ENCODE results near the gene DMTF1.

The DMTF1 gene

DNA sequence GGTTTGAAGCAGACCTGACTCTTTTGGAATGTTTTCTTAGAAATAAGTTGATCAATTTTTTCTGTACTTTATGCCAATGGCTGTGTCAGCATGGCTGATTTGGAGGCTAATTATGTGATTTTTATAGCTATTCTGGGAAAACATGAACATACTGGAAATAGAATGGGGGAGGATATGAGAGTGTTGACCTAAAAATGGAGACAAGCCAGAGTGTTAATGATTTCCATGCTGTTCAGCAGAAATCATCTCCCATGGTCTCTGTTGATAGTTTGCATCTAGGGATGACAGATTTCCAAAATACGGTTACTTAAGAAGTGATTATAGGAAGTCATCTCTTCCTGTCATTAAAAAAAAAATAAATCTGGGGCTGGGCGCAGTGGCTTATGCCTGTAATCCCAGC, 32.7 kb upstream of the DMTF1 start:
- no peak for DNase-seq (ENCODE audit: low read depth in 1 of 2, low spot score in 1 of 2)
- Histone ChIP-seq H3K4me3 (replicated peaks; ENCODE audit: insufficient read depth, low read length) (no peak overlapping the region), H3K27ac (replicated peaks) (no peak overlapping the region), H3K27me3 (ENCODE audit: insufficient read depth, poor library complexity, severe bottlenecking) (no peaks in the 10 kb centered on the region)
- TF ChIP-seq GABPA (IDR thresholded peaks at IDR 0.05; ENCODE audit: low read depth) (no peak), CTCF (IDR thresholded peaks at IDR 0.05; ENCODE audit: insufficient read depth, low read length) (no peak), SPI1 (IDR thresholded peaks at IDR 0.05; ENCODE audit: borderline replicate concordance, low read depth) (no peak), POLR2AphosphoS5 (IDR thresholded peaks at IDR 0.05; ENCODE audit: low read depth) (no peak)
- TF ChIP-seq, protein P1, sequence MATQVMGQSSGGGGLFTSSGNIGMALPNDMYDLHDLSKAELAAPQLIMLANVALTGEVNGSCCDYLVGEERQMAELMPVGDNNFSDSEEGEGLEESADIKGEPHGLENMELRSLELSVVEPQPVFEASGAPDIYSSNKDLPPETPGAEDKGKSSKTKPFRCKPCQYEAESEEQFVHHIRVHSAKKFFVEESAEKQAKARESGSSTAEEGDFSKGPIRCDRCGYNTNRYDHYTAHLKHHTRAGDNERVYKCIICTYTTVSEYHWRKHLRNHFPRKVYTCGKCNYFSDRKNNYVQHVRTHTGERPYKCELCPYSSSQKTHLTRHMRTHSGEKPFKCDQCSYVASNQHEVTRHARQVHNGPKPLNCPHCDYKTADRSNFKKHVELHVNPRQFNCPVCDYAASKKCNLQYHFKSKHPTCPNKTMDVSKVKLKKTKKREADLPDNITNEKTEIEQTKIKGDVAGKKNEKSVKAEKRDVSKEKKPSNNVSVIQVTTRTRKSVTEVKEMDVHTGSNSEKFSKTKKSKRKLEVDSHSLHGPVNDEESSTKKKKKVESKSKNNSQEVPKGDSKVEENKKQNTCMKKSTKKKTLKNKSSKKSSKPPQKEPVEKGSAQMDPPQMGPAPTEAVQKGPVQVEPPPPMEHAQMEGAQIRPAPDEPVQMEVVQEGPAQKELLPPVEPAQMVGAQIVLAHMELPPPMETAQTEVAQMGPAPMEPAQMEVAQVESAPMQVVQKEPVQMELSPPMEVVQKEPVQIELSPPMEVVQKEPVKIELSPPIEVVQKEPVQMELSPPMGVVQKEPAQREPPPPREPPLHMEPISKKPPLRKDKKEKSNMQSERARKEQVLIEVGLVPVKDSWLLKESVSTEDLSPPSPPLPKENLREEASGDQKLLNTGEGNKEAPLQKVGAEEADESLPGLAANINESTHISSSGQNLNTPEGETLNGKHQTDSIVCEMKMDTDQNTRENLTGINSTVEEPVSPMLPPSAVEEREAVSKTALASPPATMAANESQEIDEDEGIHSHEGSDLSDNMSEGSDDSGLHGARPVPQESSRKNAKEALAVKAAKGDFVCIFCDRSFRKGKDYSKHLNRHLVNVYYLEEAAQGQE (IDR thresholded peaks at IDR 0.05; ENCODE audit: insufficient replicate concordance, low read depth), result no peak

- Histone ChIP-seq H3K4me3 (replicated peaks; ENCODE audit: insufficient read depth, low read length) (no peak overlapping the region), H3K27me3 (ENCODE audit: insufficient read depth, poor library complexity, severe bottlenecking) (peaks cover 3% of the 10 kb centered on the region), H3K27ac (replicated peaks) (no peak overlapping the region)
- TF ChIP-seq SPI1 (IDR thresholded peaks at IDR 0.05; ENCODE audit: borderline replicate concordance, low read depth), result no peak
- TF ChIP-seq CTCF (IDR thresholded peaks at IDR 0.05; ENCODE audit: insufficient read depth, low read length), result no peak
- TF ChIP-seq, protein P1 (IDR thresholded peaks at IDR 0.05; ENCODE audit: insufficient replicate concordance, low read depth), result no peak
- TF ChIP-seq GABPA (IDR thresholded peaks at IDR 0.05; ENCODE audit: low read depth), result no peak
- no peak for TF ChIP-seq POLR2AphosphoS5 (IDR thresholded peaks at IDR 0.05; ENCODE audit: low read depth)
- DNase-seq (ENCODE audit: low read depth in 1 of 2, low spot score in 1 of 2), result no peak
Observed at GRCh38 chr7:87123105-87123504, 29.1 kb upstream of the DMTF1 start.

DNA sequence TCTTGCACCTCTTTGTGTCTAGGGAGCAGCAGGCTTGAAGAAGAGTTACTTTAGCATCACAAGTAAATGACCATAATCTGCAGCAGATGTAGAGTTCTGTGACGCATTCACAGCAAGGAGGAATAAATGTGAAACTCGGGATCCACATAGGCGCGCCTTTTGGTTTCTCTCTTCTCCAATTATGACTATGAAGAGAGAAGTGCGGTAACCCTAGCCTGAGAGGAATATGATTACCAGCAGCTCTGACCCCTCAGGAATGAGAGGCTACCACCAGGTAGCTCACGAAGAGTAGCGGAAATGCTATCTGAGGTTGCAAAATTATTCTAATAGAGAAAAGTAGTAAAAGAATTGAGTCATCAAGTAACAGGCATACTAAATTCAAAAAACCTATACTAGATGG, 25.2 kb upstream of the DMTF1 start:
- Histone ChIP-seq H3K4me3 (replicated peaks; ENCODE audit: insufficient read depth, low read length) (no peak overlapping the region), H3K27ac (replicated peaks) (no peak overlapping the region), H3K27me3 (ENCODE audit: insufficient read depth, poor library complexity, severe bottlenecking) (peaks cover 3% of the 10 kb centered on the region)
- TF ChIP-seq POLR2AphosphoS5 (IDR thresholded peaks at IDR 0.05; ENCODE audit: low read depth) (no peak), GABPA (IDR thresholded peaks at IDR 0.05; ENCODE audit: low read depth) (no peak), SPI1 (IDR thresholded peaks at IDR 0.05; ENCODE audit: borderline replicate concordance, low read depth) (no peak), CTCF (IDR thresholded peaks at IDR 0.05; ENCODE audit: insufficient read depth, low read length) (no peak)
- TF ChIP-seq, protein P1 (IDR thresholded peaks at IDR 0.05; ENCODE audit: insufficient replicate concordance, low read depth), result no peak
- no peak for DNase-seq (ENCODE audit: low read depth in 1 of 2, low spot score in 1 of 2)

All from HL-60 (cell line).